ENCODE data around the gene SHH.

SHH gene

GRCh38 chr7:155792315-155792960 is 19.8 kb downstream of the SHH start:
- H3K27ac ChIP-seq = no peak overlapping the region
- TF ChIP-seq, protein P1, sequence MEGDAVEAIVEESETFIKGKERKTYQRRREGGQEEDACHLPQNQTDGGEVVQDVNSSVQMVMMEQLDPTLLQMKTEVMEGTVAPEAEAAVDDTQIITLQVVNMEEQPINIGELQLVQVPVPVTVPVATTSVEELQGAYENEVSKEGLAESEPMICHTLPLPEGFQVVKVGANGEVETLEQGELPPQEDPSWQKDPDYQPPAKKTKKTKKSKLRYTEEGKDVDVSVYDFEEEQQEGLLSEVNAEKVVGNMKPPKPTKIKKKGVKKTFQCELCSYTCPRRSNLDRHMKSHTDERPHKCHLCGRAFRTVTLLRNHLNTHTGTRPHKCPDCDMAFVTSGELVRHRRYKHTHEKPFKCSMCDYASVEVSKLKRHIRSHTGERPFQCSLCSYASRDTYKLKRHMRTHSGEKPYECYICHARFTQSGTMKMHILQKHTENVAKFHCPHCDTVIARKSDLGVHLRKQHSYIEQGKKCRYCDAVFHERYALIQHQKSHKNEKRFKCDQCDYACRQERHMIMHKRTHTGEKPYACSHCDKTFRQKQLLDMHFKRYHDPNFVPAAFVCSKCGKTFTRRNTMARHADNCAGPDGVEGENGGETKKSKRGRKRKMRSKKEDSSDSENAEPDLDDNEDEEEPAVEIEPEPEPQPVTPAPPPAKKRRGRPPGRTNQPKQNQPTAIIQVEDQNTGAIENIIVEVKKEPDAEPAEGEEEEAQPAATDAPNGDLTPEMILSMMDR (conservative IDR thresholded peaks at IDR 0.05) = no peak
- no peak for TF ChIP-seq ZFX (IDR thresholded peaks at IDR 0.05)

- no peak overlapping the region for H3K27ac ChIP-seq
- TF ChIP-seq ZFX (IDR thresholded peaks at IDR 0.05) = no peak
- TF ChIP-seq, protein P1 (conservative IDR thresholded peaks at IDR 0.05) = no peak; the same call in 1 of the 2 replicates
Measured at GRCh38 chr7:155791836-155792235, 20.4 kb downstream of the SHH start.

- TF ChIP-seq, protein P1 (conservative IDR thresholded peaks at IDR 0.05) = no peak; the same call in 1 of the 2 replicates
- no peak for TF ChIP-seq ZFX (IDR thresholded peaks at IDR 0.05)
- no peak overlapping the region for H3K27ac ChIP-seq
Measured at GRCh38 chr7:155791214-155791737, 21.0 kb downstream of the SHH start.

GRCh38 chr7:155790666-155791065 is 21.6 kb downstream of the SHH start:
- TF ChIP-seq, protein P1 (conservative IDR thresholded peaks at IDR 0.05) = no peak
- TF ChIP-seq ZFX (IDR thresholded peaks at IDR 0.05) = no peak

DNA sequence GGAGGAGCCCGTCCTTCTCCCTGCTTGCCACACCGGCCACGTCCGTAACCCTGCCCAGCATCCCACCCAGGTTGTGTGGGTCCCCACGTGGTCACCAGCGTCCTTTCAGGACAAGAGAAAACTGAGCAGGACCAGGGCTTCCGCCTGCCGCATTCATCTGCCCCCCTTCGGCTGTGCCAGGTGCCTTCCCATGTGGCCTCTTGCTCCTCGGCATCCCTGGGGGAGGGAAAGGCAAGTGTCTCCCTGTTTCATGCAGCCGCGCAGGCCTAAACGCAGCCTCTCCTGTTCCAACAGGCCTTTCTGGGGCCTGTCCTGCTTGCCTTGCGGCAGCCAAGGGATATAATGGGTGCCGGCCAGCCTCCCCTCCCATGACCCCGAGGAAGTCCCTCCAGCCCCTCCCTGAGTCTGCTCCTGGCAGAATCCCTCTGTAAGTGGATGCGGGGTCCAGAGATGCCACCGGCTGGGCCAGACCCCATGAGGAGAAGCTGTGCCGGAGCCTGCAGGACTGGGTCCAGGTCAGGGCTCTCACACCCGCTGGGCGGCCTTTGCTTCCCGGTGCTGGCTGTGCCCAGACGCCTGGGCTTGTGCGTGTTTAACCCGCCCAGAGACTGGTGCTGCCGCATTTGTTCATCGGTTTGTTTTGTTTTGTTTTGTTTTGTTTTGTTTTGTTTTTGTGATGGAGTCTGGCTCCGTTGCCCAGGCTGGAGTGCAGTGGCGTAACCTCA is 23.1 kb downstream of the SHH start:
- TF ChIP-seq, protein P1 (conservative IDR thresholded peaks at IDR 0.05) = no peak
- no peak for TF ChIP-seq ZFX (IDR thresholded peaks at IDR 0.05)
- no peak overlapping the region for H3K27ac ChIP-seq

More at GRCh38 chr7:155790666-155791065, 21.6 kb downstream of the SHH start:
- H3K27ac ChIP-seq = no peak overlapping the region

DNA sequence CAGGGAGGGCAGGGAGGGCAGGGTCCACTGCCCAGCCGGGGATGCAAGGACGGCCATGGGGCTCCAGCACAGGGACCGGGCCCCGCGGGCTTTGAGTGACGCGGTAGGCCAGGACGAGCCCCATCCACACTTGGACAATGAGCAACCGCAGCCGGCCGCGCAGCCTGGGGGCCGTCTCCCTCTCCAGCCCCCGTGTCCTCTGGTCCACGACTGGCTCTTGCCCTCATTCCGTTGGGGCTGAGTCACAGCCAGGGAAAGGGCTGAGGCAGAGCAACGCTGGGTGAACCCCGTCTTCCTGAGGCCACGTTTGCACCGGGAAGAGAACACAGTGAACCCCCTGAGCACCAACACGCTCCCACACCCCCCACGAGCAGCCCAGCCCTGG is 23.7 kb downstream of the SHH start:
- H3K27ac ChIP-seq = no peak overlapping the region
- TF ChIP-seq ZFX (IDR thresholded peaks at IDR 0.05) = no peak
- TF ChIP-seq, protein P1 (conservative IDR thresholded peaks at IDR 0.05) = no peak

Measured in C4-2B (cell line).